ENCODE measurements around the gene TECPR1. TPM values are rescaled to one million over a fixed set of nuclear protein-coding genes. Genes with fewer than 3 reads are reported as not detected.

TECPR1 gene
- total and polyA plus RNA-seq, 7 donors, result 7.7 to 38.2 (median 12.6) TPM

DNA sequence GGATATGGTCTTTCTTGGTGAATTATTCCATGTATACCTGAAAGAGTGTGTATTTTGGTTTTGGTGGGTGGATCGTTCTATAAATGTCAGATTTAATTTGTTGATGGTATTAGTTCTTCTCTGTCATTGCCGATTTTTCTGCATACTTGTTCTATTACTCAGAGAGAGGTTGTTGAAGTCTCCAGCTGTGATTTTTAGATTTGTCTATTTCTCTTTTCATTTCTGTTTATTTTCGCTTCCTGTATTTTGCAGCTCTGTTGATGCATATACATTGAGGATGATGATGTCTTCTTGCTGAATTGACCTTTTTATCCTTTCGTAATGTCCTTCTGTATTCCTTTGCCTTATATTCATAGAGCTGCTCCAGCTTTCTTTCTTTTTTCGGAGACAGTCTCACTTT, 52.9 kb downstream of the TECPR1 start:
- WGBS, 2 donors, result 87 to 96% methylated on average over 5 of the region's 5 CpGs

GRCh38 chr7:98196706-98197605, 55.1 kb downstream of the TECPR1 start:
- WGBS, 2 donors, result 87 to 93% methylated on average over 16 of the region's 16 CpGs
- H3K4me1 ChIP-seq, result no peaks in the 10 kb centered on the region
- H3K4me3 ChIP-seq, result no peak overlapping the region
- DNase-seq, result no peak
- no peaks in the 10 kb centered on the region for H3K9me3 ChIP-seq
- no peak for TF ChIP-seq CTCF (IDR thresholded peaks at IDR 0.05)
- TF ChIP-seq EP300 (IDR thresholded peaks at IDR 0.05), result no peak
- no peak for TF ChIP-seq POLR2AphosphoS5 (IDR thresholded peaks at IDR 0.05)
- intact Hi-C loops (cut with DNase I), result no loop called here
- peaks cover 7 to 46% (median 11%) of the 10 kb centered on the region in 4 donors for H3K36me3 ChIP-seq
- H3K27me3 ChIP-seq, result no peaks in the 10 kb centered on the region
- H3K27ac ChIP-seq, result no peak overlapping the region

More for the DNA sequence above, 52.9 kb downstream of the TECPR1 start:
- Histone ChIP-seq H3K4me3 (no peak overlapping the region), H3K36me3 (peaks cover 5 to 37% (median 9%) of the 10 kb centered on the region in 4 donors), H3K27me3 (no peaks in the 10 kb centered on the region), H3K27ac (no peak overlapping the region), H3K9me3 (no peaks in the 10 kb centered on the region), H3K4me1 (no peaks in the 10 kb centered on the region)
- intact Hi-C loops (cut with DNase I), result no loop called here
- no peak for TF ChIP-seq POLR2AphosphoS5 (IDR thresholded peaks at IDR 0.05)
- TF ChIP-seq CTCF (IDR thresholded peaks at IDR 0.05), result no peak
- TF ChIP-seq EP300 (IDR thresholded peaks at IDR 0.05), result no peak
- TF ChIP-seq POLR2A (IDR thresholded peaks at IDR 0.05), result no peak
- no peak for DNase-seq

- DNase-seq, result no peak
- H3K27me3 ChIP-seq, result no peaks in the 10 kb centered on the region
- H3K9me3 ChIP-seq, result no peaks in the 10 kb centered on the region
- H3K4me3 ChIP-seq, result no peak overlapping the region
- TF ChIP-seq EP300 (IDR thresholded peaks at IDR 0.05), result no peak
- no peak for TF ChIP-seq POLR2A (IDR thresholded peaks at IDR 0.05)
- TF ChIP-seq POLR2AphosphoS5 (IDR thresholded peaks at IDR 0.05), result no peak
- TF ChIP-seq CTCF (IDR thresholded peaks at IDR 0.05), result no peak
- 94 to 95% methylated on average over 8 of the region's 8 CpGs for WGBS, 2 donors
- no peak overlapping the region for H3K27ac ChIP-seq
- peaks cover 7 to 66% (median 14%) of the 10 kb centered on the region in 4 donors for H3K36me3 ChIP-seq
- H3K4me1 ChIP-seq, result no peaks in the 10 kb centered on the region
- intact Hi-C loops (cut with DNase I), result no loop called here
Measured at GRCh38 chr7:98194672-98195457, 57.2 kb downstream of the TECPR1 start.

DNA sequence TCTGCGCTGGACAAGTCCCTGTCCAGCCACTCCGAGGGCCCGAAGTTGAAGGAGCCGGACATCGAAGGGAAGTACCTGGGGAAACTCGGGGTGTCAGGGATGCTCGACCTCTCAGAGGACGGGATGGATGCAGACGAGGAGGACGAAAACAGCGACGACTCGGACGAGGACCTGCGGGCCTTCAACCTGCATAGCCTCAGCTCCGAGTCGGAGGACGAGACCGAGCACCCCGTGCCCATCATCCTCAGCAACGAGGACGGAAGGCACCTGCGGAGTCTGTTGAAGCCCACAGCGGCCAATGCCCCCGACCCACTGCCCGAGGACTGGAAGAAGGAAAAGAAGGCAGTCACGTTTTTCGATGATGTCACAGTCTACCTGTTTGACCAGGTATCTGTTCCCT, 57.8 kb downstream of the TECPR1 start:
- H3K27ac ChIP-seq, result no peak overlapping the region
- no peak for DNase-seq
- TF ChIP-seq POLR2A (IDR thresholded peaks at IDR 0.05) (no peak), POLR2AphosphoS5 (IDR thresholded peaks at IDR 0.05) (no peak), CTCF (IDR thresholded peaks at IDR 0.05) (no peak), EP300 (IDR thresholded peaks at IDR 0.05) (no peak)
- H3K4me1 ChIP-seq, result no peaks in the 10 kb centered on the region
- H3K27me3 ChIP-seq, result no peaks in the 10 kb centered on the region
- peaks cover 7 to 66% (median 14%) of the 10 kb centered on the region in 4 donors for H3K36me3 ChIP-seq
- 97 to 98% methylated on average over 28 of the region's 28 CpGs for WGBS, 2 donors
- intact Hi-C loops (cut with DNase I), result no loop called here
- H3K9me3 ChIP-seq, result no peaks in the 10 kb centered on the region
- no peak overlapping the region for H3K4me3 ChIP-seq
